ENCODE data around the gene CBR3. TPM values are rescaled to one million over a fixed set of nuclear protein-coding genes. Genes with fewer than 3 reads are reported as not detected.
"Not testable (repeated sequence)": the region's sequence is repeated elsewhere in the genome, so short reads cannot be mapped to it uniquely, and the experiment has no call there.

CBR3 gene
- polyA plus RNA-seq, 1 experiment: 10.2 TPM

GRCh38 chr21:36141513-36141925 lies 6.6 kb downstream of the CBR3 start:
- ChIA-PET CTCF (interaction anchor here (0.6 to 2.2 kb wide), 22 partner anchors 8 to 203 kb away, joined by 3 to 22 read pairs (median 4); no protein-coding TSS in a partner anchor), POLR2A (interaction anchor here (1.1 kb wide), 1 partner anchor 178 kb away, joined by 3 read pairs; the partner anchor contains the start of gene MORC3)
- no peaks in the 10 kb centered on the region for H3K9me3 ChIP-seq (ENCODE audit: control insufficient read depth, insufficient read depth, low read length)
- no peaks in the 10 kb centered on the region for H3K27me3 ChIP-seq (ENCODE audit: control insufficient read depth, insufficient read depth, low read length)
- TF ChIP-seq CTCF (IDR thresholded peaks at IDR 0.05; ENCODE audit: low read depth, low read length): peak; percentile 86
- H3K27ac ChIP-seq (ENCODE audit: low read depth, low read length): no peak overlapping the region
- DNase-seq (ENCODE audit: low read depth, low spot score): peak; percentile 72
- no peak overlapping the region for H3K4me3 ChIP-seq (ENCODE audit: low read depth, low read length)

GRCh38 chr21:36144233-36144632 lies 9.4 kb downstream of the CBR3 start:
- CTCF ChIA-PET: not testable (repeated sequence)
- POLR2A ChIA-PET: interaction anchor here (0.7 kb wide), 1 partner anchor 8 kb away, joined by 5 read pairs; no protein-coding TSS in a partner anchor

GRCh38 chr21:36145259-36145658 lies 10.4 kb downstream of the CBR3 start:
- H3K4me3 ChIP-seq (ENCODE audit: low read depth, low read length): no peak overlapping the region
- H3K27me3 ChIP-seq (ENCODE audit: control insufficient read depth, insufficient read depth, low read length): no peaks in the 10 kb centered on the region
- ChIA-PET CTCF (no interaction called here), POLR2A (no interaction called here)
- no peak for DNase-seq (ENCODE audit: low read depth, low spot score)
- H3K9me3 ChIP-seq (ENCODE audit: control insufficient read depth, insufficient read depth, low read length): no peaks in the 10 kb centered on the region
- no peak overlapping the region for H3K27ac ChIP-seq (ENCODE audit: low read depth, low read length)
- TF ChIP-seq CTCF (IDR thresholded peaks at IDR 0.05; ENCODE audit: low read depth, low read length): no peak

More at GRCh38 chr21:36144233-36144632, 9.4 kb downstream of the CBR3 start:
- not testable (repeated sequence) for H3K27ac ChIP-seq (ENCODE audit: low read depth, low read length); H3K4me3 ChIP-seq (ENCODE audit: low read depth, low read length); H3K9me3 ChIP-seq (ENCODE audit: control insufficient read depth, insufficient read depth, low read length); DNase-seq (ENCODE audit: low read depth, low spot score); H3K27me3 ChIP-seq (ENCODE audit: control insufficient read depth, insufficient read depth, low read length)

GRCh38 chr21:36147911-36148310 lies 13.0 kb downstream of the CBR3 start:
- ChIA-PET CTCF (interaction anchor here (1.0 kb wide), 1 partner anchor 181 kb away, joined by 3 read pairs; no protein-coding TSS in a partner anchor), POLR2A (no interaction called here)
- no peak overlapping the region for H3K27ac ChIP-seq (ENCODE audit: low read depth, low read length)
- no peak overlapping the region for H3K4me3 ChIP-seq (ENCODE audit: low read depth, low read length)
- DNase-seq (ENCODE audit: low read depth, low spot score): no peak
- no peak for TF ChIP-seq CTCF (IDR thresholded peaks at IDR 0.05; ENCODE audit: low read depth, low read length)
- no peaks in the 10 kb centered on the region for H3K9me3 ChIP-seq (ENCODE audit: control insufficient read depth, insufficient read depth, low read length)
- H3K27me3 ChIP-seq (ENCODE audit: control insufficient read depth, insufficient read depth, low read length): no peaks in the 10 kb centered on the region

- no peak for DNase-seq (ENCODE audit: low read depth, low spot score)
- Histone ChIP-seq H3K9me3 (ENCODE audit: control insufficient read depth, insufficient read depth, low read length) (no peaks in the 10 kb centered on the region), H3K4me3 (ENCODE audit: low read depth, low read length) (no peak overlapping the region), H3K27me3 (ENCODE audit: control insufficient read depth, insufficient read depth, low read length) (no peaks in the 10 kb centered on the region), H3K27ac (ENCODE audit: low read depth, low read length) (no peak overlapping the region)
- no peak for TF ChIP-seq CTCF (IDR thresholded peaks at IDR 0.05; ENCODE audit: low read depth, low read length)
- ChIA-PET CTCF (interaction anchor here (0.6 to 3.0 kb wide), 2 partner anchors 8 to 13 kb away, joined by 3 to 22 read pairs; no protein-coding TSS in a partner anchor), POLR2A (no interaction called here)
Measured at GRCh38 chr21:36148886-36149285, 14.0 kb downstream of the CBR3 start.

Data from AG04450 (cell line).